VCaP (cell line): ENCODE results near the gene NFE2.
A peak's percentile ranks its signal among the peaks of the same experiment; 100 is the strongest.

Experiments used
- H3K27ac ChIP-seq: fragments of 450-650 bp; 2 replicates; pipeline ENCODE4 v1.5.1; 2017
- TF ChIP-seq, protein P1 (sequence below): fragments of 450-650 bp; conservative IDR thresholded peaks from 2 replicates; pipeline ENCODE4 v1.5.1; 2017; ENCODE audit warnings: mild to moderate bottlenecking, moderate library complexity

NFE2 gene

GRCh38 chr12:54300732-54301427, at the start of gene NFE2:
TSS of gene NFE2 (minus strand) at chr12:54301015. CDS start at chr12:54295248, 5,767 bp downstream.
- H3K27ac ChIP-seq: no peak within 1 kb of the TSS; the same call in 1 of the 2 replicates
- TF ChIP-seq, protein P1, sequence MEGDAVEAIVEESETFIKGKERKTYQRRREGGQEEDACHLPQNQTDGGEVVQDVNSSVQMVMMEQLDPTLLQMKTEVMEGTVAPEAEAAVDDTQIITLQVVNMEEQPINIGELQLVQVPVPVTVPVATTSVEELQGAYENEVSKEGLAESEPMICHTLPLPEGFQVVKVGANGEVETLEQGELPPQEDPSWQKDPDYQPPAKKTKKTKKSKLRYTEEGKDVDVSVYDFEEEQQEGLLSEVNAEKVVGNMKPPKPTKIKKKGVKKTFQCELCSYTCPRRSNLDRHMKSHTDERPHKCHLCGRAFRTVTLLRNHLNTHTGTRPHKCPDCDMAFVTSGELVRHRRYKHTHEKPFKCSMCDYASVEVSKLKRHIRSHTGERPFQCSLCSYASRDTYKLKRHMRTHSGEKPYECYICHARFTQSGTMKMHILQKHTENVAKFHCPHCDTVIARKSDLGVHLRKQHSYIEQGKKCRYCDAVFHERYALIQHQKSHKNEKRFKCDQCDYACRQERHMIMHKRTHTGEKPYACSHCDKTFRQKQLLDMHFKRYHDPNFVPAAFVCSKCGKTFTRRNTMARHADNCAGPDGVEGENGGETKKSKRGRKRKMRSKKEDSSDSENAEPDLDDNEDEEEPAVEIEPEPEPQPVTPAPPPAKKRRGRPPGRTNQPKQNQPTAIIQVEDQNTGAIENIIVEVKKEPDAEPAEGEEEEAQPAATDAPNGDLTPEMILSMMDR: peak; percentile 14; the same call in 1 of the 2 replicates

DNA sequence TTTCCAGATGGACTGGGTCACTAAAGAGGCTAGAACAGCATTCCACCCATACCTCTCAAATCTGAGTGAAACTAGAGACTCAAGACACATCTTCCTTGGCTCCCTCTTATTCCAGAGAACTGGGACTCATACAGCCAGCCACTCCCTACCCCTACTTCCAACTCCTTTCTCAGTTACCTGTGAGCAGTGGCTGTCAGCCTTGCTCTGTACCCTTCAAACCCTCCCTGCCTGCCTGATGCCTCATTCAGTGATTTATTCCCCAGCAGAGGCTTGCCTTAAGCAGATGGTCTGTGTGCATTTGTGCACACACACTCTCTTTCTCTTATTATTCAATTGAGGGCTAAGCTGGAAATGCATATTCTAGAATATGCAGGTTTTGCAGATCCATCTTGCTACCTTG, 48.9 kb upstream of the NFE2 start:
- no peak overlapping the region for H3K27ac ChIP-seq
- TF ChIP-seq, protein P1: no peak

DNA sequence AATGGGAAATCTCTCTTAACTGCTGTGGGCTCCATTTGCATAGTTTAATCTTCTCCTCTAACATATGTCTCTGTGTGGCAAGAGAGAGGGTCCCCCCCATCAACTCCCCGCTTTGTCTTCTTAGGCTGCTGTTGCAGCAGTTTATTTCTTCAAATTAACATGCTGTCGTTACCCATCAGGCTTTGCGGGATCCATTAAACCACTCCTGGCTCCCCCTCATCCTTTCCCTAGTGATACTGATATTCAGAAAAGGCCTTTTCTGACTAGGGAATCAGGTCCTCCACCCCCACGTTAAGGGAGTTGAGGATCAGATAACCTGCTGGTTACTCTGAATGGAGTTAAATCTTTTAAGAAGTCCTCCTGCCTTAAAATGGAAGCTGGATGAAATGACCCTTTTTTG, 48.2 kb upstream of the NFE2 start:
- no peak overlapping the region for H3K27ac ChIP-seq
- TF ChIP-seq, protein P1: no peak

DNA sequence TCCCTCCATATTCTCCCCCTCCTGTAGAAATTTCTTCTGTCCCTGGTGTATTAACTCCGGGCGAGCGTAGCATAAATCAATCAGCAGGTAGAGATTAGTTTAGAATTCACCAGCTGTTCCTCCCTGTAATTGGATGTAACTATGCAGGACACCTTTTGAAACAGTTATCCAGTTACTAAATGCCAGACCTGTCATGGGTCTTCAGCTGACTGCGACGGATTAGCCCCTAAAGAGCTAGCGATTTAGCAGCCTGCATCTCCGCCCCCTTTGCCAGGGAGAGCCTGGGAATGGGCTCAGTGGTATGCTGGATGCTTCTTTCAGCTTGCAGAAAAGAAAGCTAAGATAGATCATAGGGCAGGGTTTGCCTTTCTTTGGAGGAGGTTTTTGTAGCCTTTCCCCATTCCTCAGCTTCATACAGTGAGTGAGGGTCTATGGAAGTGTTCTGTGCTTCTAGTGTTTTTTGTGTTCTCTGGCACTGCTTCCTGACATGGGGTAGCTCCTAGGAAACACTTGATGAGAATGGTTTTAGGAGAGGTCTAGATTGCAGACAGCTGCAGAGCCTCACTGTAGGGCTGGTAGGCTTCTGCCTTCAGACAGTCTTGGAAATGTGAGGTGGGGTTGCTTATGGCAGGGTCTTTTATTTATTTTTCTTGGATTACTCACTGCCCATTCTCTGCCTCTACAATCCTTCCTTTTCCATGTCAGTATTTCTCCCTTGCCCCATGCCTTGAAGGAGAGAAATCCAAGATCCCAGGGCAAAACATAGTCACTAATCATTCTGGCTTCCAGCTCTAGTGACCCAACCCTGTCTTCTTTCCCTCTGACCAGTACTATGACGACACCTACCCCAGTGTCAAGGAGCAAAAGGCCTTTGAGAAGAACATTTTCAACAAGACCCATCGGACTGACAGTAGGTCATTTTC, 40.8 kb upstream of the NFE2 start:
- TF ChIP-seq, protein P1: no peak
- H3K27ac ChIP-seq: no peak overlapping the region

DNA sequence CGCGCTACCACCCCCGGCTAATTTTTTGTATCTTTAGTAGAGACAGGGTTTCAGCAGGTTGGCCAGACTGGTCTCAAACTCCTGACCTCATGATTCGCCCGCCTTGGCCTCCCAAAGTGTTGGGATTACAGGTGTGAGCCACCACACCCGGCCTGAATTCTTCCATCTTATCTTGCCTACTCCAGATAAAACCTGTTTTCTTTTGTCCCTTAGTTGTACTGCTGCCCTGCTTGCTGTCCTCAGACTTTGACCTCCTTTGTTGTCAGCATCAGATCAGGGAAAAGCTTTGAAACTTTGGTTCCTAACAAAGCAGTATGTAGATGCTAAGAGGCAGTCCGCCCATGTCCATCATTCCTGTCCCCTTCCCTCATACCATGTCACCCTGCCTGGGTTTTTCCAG, 40.0 kb upstream of the NFE2 start:
- H3K27ac ChIP-seq: no peak overlapping the region
- TF ChIP-seq, protein P1: no peak

DNA sequence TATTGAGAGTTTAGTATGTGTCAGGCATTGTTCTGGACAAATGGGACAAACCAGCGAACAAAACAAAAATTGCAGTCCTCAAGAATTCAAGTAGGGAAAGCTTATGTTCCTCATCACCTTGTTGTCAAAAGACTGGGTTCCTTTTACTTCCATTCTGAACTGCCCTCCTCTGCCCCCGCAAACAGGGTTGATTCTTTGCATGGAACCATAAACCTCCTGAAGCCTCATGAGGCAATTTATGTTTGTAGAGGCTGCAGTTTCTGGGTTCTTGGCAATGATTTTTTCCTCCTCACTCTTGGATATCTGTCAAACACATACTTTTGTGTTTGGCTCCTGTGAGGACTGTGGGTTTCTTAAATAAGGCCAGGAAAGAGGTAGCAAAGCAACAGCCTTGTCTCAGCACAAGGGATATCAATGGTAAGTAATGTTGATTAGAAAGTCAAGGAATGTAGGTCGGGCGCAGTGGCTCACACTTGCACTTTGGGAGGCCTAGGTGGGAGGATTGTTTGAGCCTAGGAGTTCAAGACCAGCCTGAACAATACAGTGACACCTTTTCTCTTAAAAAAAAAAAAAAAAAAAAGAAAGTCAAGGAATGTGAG, 38.0 kb upstream of the NFE2 start:
- no peak overlapping the region for H3K27ac ChIP-seq
- TF ChIP-seq, protein P1: no peak
